Small intestine (tissue), 7 donors: ENCODE data around the gene DMRT2. TPM values are rescaled to one million over a fixed set of nuclear protein-coding genes. Genes with fewer than 3 reads are reported as not detected.

Experiments used
- DNase-seq, 2 donors: peaks; one replicate each; pipeline versions ENCODE4 v3.0.0 to v3.0.0-alpha.2; 2013
- FAIRE-seq: peaks from 2 replicates; lab custom pipeline; 2012; peaks lifted over from hg19 to GRCh38; lab: Jason Lieb, UNC
- H3K27ac ChIP-seq, 3 donors: one replicate each; pipeline ENCODE4 v1.5.1; 2013; ENCODE audit warnings: low read length in 2 of 3, mild to moderate bottlenecking in 2 of 3, control low read depth in 1 of 3, inconsistent platforms in 1 of 3, low read depth in 1 of 3, moderate library complexity in 1 of 3
- H3K27me3 ChIP-seq, 3 donors: one replicate each; pipeline ENCODE4 v1.6.1; 2013; ENCODE audit warnings: low read length in 3 of 3, inconsistent platforms in 1 of 3; ENCODE audit not compliant: control insufficient read depth in 3 of 3, insufficient read depth in 3 of 3
- H3K36me3 ChIP-seq, 3 donors: one replicate each; pipeline ENCODE4 v1.6.1; 2013; ENCODE audit warnings: low read length in 3 of 3, inconsistent platforms in 1 of 3, low read depth in 1 of 3, mild to moderate bottlenecking in 1 of 3, moderate library complexity in 1 of 3; ENCODE audit not compliant: control insufficient read depth in 3 of 3, insufficient read depth in 2 of 3
- H3K4me1 ChIP-seq, 3 donors: one replicate each; pipeline ENCODE4 v1.6.1; 2013; ENCODE audit warnings: low read length in 2 of 3, inconsistent platforms in 1 of 3, low read depth in 1 of 3, mild to moderate bottlenecking in 1 of 3, moderate library complexity in 1 of 3; ENCODE audit not compliant: control insufficient read depth in 3 of 3, insufficient read depth in 2 of 3
- H3K4me3 ChIP-seq, 3 donors: one replicate each; pipeline ENCODE4 v1.5.1; 2013; ENCODE audit warnings: low read length in 3 of 3, control low read depth in 1 of 3, inconsistent platforms in 1 of 3, low read depth in 1 of 3, mild to moderate bottlenecking in 1 of 3, moderate library complexity in 1 of 3
- H3K9me3 ChIP-seq, 2 donors: one replicate each; pipeline ENCODE4 v1.6.1; 2013; ENCODE audit warnings: low read depth in 1 of 2, low read length in 1 of 2; ENCODE audit not compliant: control insufficient read depth in 2 of 2, insufficient read depth in 1 of 2
- WGBS, 3 donors: extraction: QIAGEN DNeasy Blood & Tissue Kit; methylation state at CpG; one replicate each; pipeline ENCODE4 v1.1.7; 2013; 5-methylcytosine and 5-hydroxymethylcytosine counted together
- polyA plus RNA-seq, 4 donors: library from polyadenylated mRNA; stranded (reverse) in 3 of 4; unstranded in 1 of 4; fragments of 200-250 nt in 3 of 4; fragments of 120-200 nt in 1 of 4; gene quantifications; one replicate each; pipeline versions ENCODE4 v1.2.1 to v1.2.3, GENCODE V29; 2013
- donor health status: healthy with polysubstance abuse.
- donor health status: control.
- donor health status: control.
- donor health status: Bipolar disorder and iron deficiency.
- donor health status: healthy.

DMRT2 gene
- polyA plus RNA-seq, 4 donors, result 0.10 TPM; not detected in 3

- Histone ChIP-seq H3K4me3 (no peak overlapping the region), H3K36me3 (no peaks in the 10 kb centered on the region), H3K27me3 (no peaks in the 10 kb centered on the region), H3K4me1 (no peaks in the 10 kb centered on the region), H3K27ac (no peak overlapping the region), H3K9me3 (no peaks in the 10 kb centered on the region)
- DNase-seq (no peak), FAIRE-seq (no peak)
- WGBS, 3 donors, result 42 to 70% (median 55%) methylated on average over 3 of the region's 3 CpGs
Observed at GRCh38 chr9:1086517-1086916, 36.4 kb downstream of the DMRT2 start.

GRCh38 chr9:1087120-1087881 is 37.1 kb downstream of the DMRT2 start:
- Histone ChIP-seq H3K27ac (no peak overlapping the region), H3K4me3 (no peak overlapping the region), H3K4me1 (no peaks in the 10 kb centered on the region), H3K36me3 (no peaks in the 10 kb centered on the region), H3K27me3 (no peaks in the 10 kb centered on the region), H3K9me3 (no peaks in the 10 kb centered on the region)
- no peak for DNase-seq
- 70 to 76% (median 72%) methylated on average over 7 of the region's 7 CpGs for WGBS, 3 donors
- no peak for FAIRE-seq

- WGBS, 3 donors, result 40 to 70% (median 60%) methylated on average over 3 of the region's 3 CpGs
Observed at GRCh38 chr9:1094749-1095148, 44.6 kb downstream of the DMRT2 start.

GRCh38 chr9:1096155-1096964 is 46.2 kb downstream of the DMRT2 start:
- H3K36me3 ChIP-seq, result no peaks in the 10 kb centered on the region
- H3K27ac ChIP-seq, result no peak overlapping the region
- no peak for DNase-seq
- H3K9me3 ChIP-seq, result no peaks in the 10 kb centered on the region
- WGBS, 3 donors, result 73 to 77% (median 75%) methylated on average over 9 of the region's 9 CpGs
- no peaks in the 10 kb centered on the region for H3K4me1 ChIP-seq
- no peak for FAIRE-seq
- no peak overlapping the region for H3K4me3 ChIP-seq
- peaks cover 0 to 5% (median 0%) of the 10 kb centered on the region in 3 donors for H3K27me3 ChIP-seq

More at GRCh38 chr9:1094749-1095148, 44.6 kb downstream of the DMRT2 start:
- DNase-seq, result no peak
- Histone ChIP-seq H3K27me3 (peaks cover 0 to 5% (median 0%) of the 10 kb centered on the region in 3 donors), H3K4me1 (no peaks in the 10 kb centered on the region), H3K4me3 (no peak overlapping the region), H3K27ac (no peak overlapping the region), H3K9me3 (no peaks in the 10 kb centered on the region), H3K36me3 (no peaks in the 10 kb centered on the region)
- no peak for FAIRE-seq

GRCh38 chr9:1098551-1098950 is 48.4 kb downstream of the DMRT2 start:
- Histone ChIP-seq H3K9me3 (no peaks in the 10 kb centered on the region), H3K27me3 (peaks cover 0 to 5% (median 0%) of the 10 kb centered on the region in 3 donors), H3K36me3 (no peaks in the 10 kb centered on the region), H3K4me3 (no peak overlapping the region), H3K27ac (no peak overlapping the region), H3K4me1 (no peaks in the 10 kb centered on the region)
- DNase-seq (no peak), FAIRE-seq (no peak)

GRCh38 chr9:1100201-1100600 is 50.0 kb downstream of the DMRT2 start:
- FAIRE-seq, result no peak

GRCh38 chr9:1100945-1101344 is 50.8 kb downstream of the DMRT2 start:
- peak in 1 of 2 donors; percentile 19 for DNase-seq
- H3K27ac ChIP-seq, result no peak overlapping the region
- H3K36me3 ChIP-seq, result no peaks in the 10 kb centered on the region
- H3K9me3 ChIP-seq, result peaks cover 0 to 3% of the 10 kb centered on the region in 2 donors
- peaks cover 0 to 5% (median 0%) of the 10 kb centered on the region in 3 donors for H3K27me3 ChIP-seq
- H3K4me1 ChIP-seq, result no peaks in the 10 kb centered on the region
- H3K4me3 ChIP-seq, result no peak overlapping the region
- 17 to 29% (median 24%) methylated on average over 10 of the region's 10 CpGs for WGBS, 3 donors
- no peak for FAIRE-seq

More at GRCh38 chr9:1100201-1100600, 50.0 kb downstream of the DMRT2 start:
- 53 to 70% (median 54%) methylated on average over 2 of the region's 2 CpGs for WGBS, 3 donors
- H3K36me3 ChIP-seq, result no peaks in the 10 kb centered on the region
- H3K4me3 ChIP-seq, result no peak overlapping the region
- H3K27me3 ChIP-seq, result peaks cover 0 to 5% (median 0%) of the 10 kb centered on the region in 3 donors
- no peak for DNase-seq
- H3K27ac ChIP-seq, result no peak overlapping the region
- no peaks in the 10 kb centered on the region for H3K9me3 ChIP-seq
- no peaks in the 10 kb centered on the region for H3K4me1 ChIP-seq

GRCh38 chr9:1101846-1102641 is 51.9 kb downstream of the DMRT2 start:
- peaks cover 0 to 3% (median 0%) of the 10 kb centered on the region in 3 donors for H3K27me3 ChIP-seq
- FAIRE-seq, result no peak
- H3K36me3 ChIP-seq, result no peaks in the 10 kb centered on the region
- no peak overlapping the region for H3K27ac ChIP-seq
- WGBS, 3 donors, result 46 to 67% (median 55%) methylated on average over 7 of the region's 7 CpGs
- H3K4me1 ChIP-seq, result no peaks in the 10 kb centered on the region
- DNase-seq, result no peak
- no peak overlapping the region for H3K4me3 ChIP-seq
- H3K9me3 ChIP-seq, result peaks cover 0 to 3% of the 10 kb centered on the region in 2 donors
